BE2C (cell line): ENCODE data around the gene LETM1.

ENCODE experiments used
- DNase-seq: peaks from one replicate; pipeline ENCODE4 v3.0.0-alpha.2; 2020
- H3K27me3 ChIP-seq: fragments of 250-450 bp; sonication (Bioruptor Pico); 2 replicates; pipeline ENCODE4 v1.5.1; 2020; ENCODE audit warnings: mild to moderate bottlenecking
- H3K36me3 ChIP-seq: fragments of 250-450 bp; sonication (Bioruptor Pico); 2 replicates; pipeline ENCODE4 v1.5.1; 2020; ENCODE audit warnings: mild to moderate bottlenecking
- H3K4me1 ChIP-seq: fragments of 250-450 bp; sonication (Bioruptor Pico); 2 replicates; pipeline ENCODE4 v1.5.1; 2020
- H3K4me3 ChIP-seq: 2 replicates; pipeline ENCODE4 v1.5.1; 2011; ENCODE audit warnings: low read depth, low read length
- H3K9me3 ChIP-seq: fragments of 250-450 bp; sonication (Bioruptor Pico); 2 replicates; pipeline ENCODE4 v1.5.1; 2020
- TF ChIP-seq, protein P1 (sequence below): IDR thresholded peaks from 2 replicates; pipeline ENCODE4 v1.5.1; 2012; ENCODE audit warnings: mild to moderate bottlenecking, low read depth, low read length

The LETM1 gene

GRCh38 chr4:1890979-1891570 is 35.1 kb upstream of the LETM1 start:
- no peaks in the 10 kb centered on the region for H3K4me1 ChIP-seq
- TF ChIP-seq, protein P1, sequence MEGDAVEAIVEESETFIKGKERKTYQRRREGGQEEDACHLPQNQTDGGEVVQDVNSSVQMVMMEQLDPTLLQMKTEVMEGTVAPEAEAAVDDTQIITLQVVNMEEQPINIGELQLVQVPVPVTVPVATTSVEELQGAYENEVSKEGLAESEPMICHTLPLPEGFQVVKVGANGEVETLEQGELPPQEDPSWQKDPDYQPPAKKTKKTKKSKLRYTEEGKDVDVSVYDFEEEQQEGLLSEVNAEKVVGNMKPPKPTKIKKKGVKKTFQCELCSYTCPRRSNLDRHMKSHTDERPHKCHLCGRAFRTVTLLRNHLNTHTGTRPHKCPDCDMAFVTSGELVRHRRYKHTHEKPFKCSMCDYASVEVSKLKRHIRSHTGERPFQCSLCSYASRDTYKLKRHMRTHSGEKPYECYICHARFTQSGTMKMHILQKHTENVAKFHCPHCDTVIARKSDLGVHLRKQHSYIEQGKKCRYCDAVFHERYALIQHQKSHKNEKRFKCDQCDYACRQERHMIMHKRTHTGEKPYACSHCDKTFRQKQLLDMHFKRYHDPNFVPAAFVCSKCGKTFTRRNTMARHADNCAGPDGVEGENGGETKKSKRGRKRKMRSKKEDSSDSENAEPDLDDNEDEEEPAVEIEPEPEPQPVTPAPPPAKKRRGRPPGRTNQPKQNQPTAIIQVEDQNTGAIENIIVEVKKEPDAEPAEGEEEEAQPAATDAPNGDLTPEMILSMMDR: no peak
- H3K9me3 ChIP-seq: no peaks in the 10 kb centered on the region
- H3K4me3 ChIP-seq: no peak overlapping the region
- DNase-seq: no peak
- no peaks in the 10 kb centered on the region for H3K27me3 ChIP-seq
- peaks cover 8% of the 10 kb centered on the region for H3K36me3 ChIP-seq

GRCh38 chr4:1887052-1887451 is 31.1 kb upstream of the LETM1 start:
- Histone ChIP-seq H3K36me3 (peaks cover 3% of the 10 kb centered on the region; the same call in 1 of the 2 replicates), H3K27me3 (no peaks in the 10 kb centered on the region), H3K4me3 (no peak overlapping the region), H3K9me3 (no peaks in the 10 kb centered on the region), H3K4me1 (peaks cover 2% of the 10 kb centered on the region; the same call in 1 of the 2 replicates)
- no peak for DNase-seq
- TF ChIP-seq, protein P1: no peak

DNA sequence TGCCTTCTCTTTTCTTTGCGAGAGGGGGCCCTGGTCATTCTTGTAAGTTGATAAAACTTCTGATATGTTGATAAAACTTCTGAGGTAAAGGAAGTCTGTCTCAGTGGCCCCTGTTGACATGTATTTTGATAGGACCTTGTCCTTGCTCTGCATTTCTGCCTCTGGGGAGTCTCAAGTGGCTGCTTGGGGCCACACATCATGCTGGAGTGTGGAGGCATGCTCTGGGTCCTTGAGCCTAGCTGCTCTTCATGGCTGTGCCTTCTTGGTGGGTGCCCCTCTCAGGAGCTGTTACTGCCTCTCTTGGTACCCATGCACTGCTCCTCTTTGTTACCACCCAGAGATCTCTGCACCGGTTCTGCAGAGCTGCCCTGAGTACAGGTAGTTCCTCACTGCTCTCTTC is 29.5 kb upstream of the LETM1 start:
- H3K4me1 ChIP-seq: peaks cover 2% of the 10 kb centered on the region; the same call in 1 of the 2 replicates
- peaks cover 5% of the 10 kb centered on the region; the same call in 1 of the 2 replicates for H3K36me3 ChIP-seq
- TF ChIP-seq, protein P1: no peak
- H3K27me3 ChIP-seq: no peaks in the 10 kb centered on the region
- no peaks in the 10 kb centered on the region for H3K9me3 ChIP-seq
- no peak overlapping the region for H3K4me3 ChIP-seq
- no peak for DNase-seq

DNA sequence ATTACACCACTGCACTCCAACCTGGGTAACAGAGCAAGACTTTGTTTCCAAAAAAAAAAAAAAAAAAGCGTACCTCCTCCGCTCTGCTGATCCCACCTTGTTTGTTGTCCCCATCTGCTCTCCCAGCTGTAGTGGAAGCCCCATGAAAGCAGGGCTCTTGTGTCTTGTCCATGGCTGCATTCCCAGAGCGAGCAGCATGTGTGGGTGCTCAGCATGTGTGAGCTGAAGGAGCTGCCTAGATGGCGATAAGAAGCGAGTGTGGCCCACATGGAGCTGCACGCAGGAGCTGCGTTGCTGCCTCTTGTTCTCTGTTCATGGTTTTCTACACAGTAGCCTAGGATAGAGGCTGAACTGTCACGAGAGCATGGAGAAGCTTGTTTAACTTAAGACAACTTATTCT is 27.6 kb upstream of the LETM1 start:
- Histone ChIP-seq H3K9me3 (no peaks in the 10 kb centered on the region), H3K4me1 (peaks cover 2% of the 10 kb centered on the region; the same call in 1 of the 2 replicates), H3K36me3 (peaks cover 9% of the 10 kb centered on the region), H3K27me3 (no peaks in the 10 kb centered on the region), H3K4me3 (no peak overlapping the region)
- TF ChIP-seq, protein P1: no peak
- DNase-seq: no peak

DNA sequence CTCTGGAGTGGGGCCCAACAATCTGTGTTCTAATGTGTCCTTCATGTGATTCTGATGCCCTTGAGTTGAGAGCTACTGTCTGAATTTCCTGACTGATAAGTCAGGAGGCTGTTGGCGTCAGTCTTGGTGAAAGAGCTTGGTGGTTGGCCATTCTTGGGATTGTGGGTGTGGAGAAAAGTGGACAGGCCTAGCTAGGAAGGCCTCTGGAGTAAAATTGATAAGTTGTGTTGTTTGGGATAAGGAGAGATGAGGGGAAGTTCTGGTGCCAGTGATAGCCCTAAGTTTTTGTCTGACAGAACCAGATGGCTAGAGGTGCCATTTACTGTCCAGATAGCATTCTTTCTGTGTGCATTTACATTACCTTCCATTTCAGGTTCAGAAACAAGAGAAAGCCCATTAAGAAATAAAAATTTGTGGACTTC is 26.9 kb upstream of the LETM1 start:
- DNase-seq: no peak
- TF ChIP-seq, protein P1: no peak
- Histone ChIP-seq H3K27me3 (no peaks in the 10 kb centered on the region), H3K4me3 (no peak overlapping the region), H3K9me3 (no peaks in the 10 kb centered on the region), H3K36me3 (peaks cover 9% of the 10 kb centered on the region), H3K4me1 (peaks cover 2% of the 10 kb centered on the region; the same call in 1 of the 2 replicates)

DNA sequence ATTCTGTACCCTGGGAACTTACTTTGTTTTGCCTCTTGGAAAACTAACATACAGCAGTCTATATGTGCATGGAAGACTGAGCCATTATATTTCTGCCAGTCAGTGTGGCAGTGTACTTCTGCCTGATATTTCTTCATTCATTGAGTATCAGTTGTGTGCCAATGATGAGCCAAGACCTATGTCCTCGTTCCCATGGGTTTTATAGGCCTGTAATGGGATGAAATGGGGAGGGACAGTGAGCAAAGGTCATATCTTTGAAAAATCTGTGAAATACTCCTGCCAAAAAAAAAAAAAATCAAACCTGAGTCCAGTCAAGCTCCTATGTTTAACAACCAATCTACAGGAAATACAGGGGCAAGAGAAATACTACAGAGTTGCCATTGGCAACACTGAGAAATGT is 24.4 kb upstream of the LETM1 start:
- no peak overlapping the region for H3K4me3 ChIP-seq
- DNase-seq: no peak
- H3K9me3 ChIP-seq: no peaks in the 10 kb centered on the region
- no peaks in the 10 kb centered on the region for H3K27me3 ChIP-seq
- peaks cover 9% of the 10 kb centered on the region for H3K36me3 ChIP-seq
- TF ChIP-seq, protein P1: no peak
- peaks cover 2% of the 10 kb centered on the region; the same call in 1 of the 2 replicates for H3K4me1 ChIP-seq
